ENCODE measurements around the gene ETV3.

Gene ETV3

DNA sequence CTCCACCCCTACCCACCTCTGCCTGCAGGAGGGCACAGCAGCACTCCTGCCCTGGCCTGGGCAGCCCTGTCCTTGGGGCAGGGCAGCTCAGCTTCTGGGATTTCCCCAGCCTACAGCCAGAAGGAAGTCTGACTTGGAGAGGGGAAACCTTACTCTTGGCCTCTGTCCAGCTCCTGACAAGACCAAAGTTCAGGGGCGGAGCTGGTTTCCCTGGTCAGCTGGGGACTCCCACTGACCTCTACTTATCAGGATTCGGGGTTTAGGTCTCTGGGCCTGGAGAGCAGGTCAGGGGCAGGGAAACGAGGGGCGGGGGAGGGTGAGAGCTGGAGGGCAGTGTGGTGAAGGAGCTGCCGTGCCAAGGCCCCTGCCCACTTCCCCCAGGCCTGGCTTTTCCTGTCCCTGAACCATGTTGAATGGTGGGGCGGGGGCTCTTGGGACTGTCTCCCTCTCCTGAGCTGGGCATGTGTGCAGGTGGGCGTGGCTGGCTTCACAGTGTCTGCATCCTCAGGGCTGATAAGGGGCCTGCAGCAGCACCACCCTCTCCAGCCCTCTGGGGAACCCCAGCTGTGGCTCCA lies 16.8 kb upstream of the ETV3 start:
- in situ Hi-C loops (cut with MboI; ENCODE audit: low pct_unique_long_range_greater_than_20kb, low sequenced_read_pairs, unreplicated experiment): no loop called here
- TF ChIP-seq, protein P1, sequence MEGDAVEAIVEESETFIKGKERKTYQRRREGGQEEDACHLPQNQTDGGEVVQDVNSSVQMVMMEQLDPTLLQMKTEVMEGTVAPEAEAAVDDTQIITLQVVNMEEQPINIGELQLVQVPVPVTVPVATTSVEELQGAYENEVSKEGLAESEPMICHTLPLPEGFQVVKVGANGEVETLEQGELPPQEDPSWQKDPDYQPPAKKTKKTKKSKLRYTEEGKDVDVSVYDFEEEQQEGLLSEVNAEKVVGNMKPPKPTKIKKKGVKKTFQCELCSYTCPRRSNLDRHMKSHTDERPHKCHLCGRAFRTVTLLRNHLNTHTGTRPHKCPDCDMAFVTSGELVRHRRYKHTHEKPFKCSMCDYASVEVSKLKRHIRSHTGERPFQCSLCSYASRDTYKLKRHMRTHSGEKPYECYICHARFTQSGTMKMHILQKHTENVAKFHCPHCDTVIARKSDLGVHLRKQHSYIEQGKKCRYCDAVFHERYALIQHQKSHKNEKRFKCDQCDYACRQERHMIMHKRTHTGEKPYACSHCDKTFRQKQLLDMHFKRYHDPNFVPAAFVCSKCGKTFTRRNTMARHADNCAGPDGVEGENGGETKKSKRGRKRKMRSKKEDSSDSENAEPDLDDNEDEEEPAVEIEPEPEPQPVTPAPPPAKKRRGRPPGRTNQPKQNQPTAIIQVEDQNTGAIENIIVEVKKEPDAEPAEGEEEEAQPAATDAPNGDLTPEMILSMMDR (IDR thresholded peaks at IDR 0.05; ENCODE audit: extremely low read depth, insufficient read depth, missing control alignments): no peak
- DNase-seq (ENCODE audit: low spot score): no peak

DNA sequence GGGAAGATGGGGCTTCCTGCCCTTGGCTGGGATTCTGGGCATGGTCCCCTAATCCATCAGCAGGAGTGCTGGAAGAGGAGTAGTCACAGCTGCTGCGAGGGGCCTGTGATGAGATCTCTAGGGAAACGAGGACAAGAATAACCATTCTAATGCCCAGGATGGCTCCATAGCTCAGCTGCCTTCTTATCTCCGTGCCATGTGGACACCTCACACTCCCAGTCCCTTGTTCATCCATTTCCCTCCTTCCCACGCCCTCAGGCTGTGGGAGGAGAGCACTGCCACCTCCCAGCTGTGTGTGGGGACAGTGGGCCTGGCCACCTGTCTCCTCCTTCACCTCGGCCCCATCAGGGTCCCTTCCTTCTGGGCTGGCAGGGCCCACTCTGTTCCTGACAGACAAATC lies 16.1 kb upstream of the ETV3 start:
- TF ChIP-seq, protein P1 (IDR thresholded peaks at IDR 0.05; ENCODE audit: extremely low read depth, insufficient read depth, missing control alignments): no peak
- DNase-seq (ENCODE audit: low spot score): no peak
- in situ Hi-C loops (cut with MboI; ENCODE audit: low pct_unique_long_range_greater_than_20kb, low sequenced_read_pairs, unreplicated experiment): no loop called here

GRCh38 chr1:157153746-157154145 lies 15.6 kb upstream of the ETV3 start:
- no peak for DNase-seq (ENCODE audit: low spot score)
- TF ChIP-seq, protein P1 (IDR thresholded peaks at IDR 0.05; ENCODE audit: extremely low read depth, insufficient read depth, missing control alignments): no peak
- in situ Hi-C loops (cut with MboI; ENCODE audit: low pct_unique_long_range_greater_than_20kb, low sequenced_read_pairs, unreplicated experiment): no loop called here

DNA sequence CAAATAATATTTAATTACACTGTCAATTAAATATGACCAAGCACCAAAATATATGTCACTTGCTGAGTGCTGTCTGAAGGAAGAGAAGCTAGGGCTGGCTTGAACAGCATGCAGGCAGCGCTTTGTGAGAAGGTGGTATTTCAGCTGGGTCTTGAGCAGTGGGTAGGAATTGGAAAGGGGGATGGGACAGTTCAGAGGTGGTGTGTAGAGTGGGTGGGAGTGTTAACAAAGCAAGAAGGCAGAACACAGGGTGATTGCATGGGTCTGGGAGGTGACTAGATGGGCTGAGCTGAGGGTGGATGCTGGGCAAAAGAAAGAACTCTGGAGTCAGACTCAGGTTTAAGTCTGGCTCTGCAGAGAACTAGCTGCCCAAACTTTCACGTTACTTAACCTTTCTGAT lies 14.3 kb upstream of the ETV3 start:
- in situ Hi-C loops (cut with MboI; ENCODE audit: low pct_unique_long_range_greater_than_20kb, low sequenced_read_pairs, unreplicated experiment): no loop called here
- TF ChIP-seq, protein P1 (IDR thresholded peaks at IDR 0.05; ENCODE audit: extremely low read depth, insufficient read depth, missing control alignments): no peak
- no peak for DNase-seq (ENCODE audit: low spot score)

- TF ChIP-seq, protein P1 (IDR thresholded peaks at IDR 0.05; ENCODE audit: extremely low read depth, insufficient read depth, missing control alignments): no peak
- DNase-seq (ENCODE audit: low spot score): no peak
- in situ Hi-C loops (cut with MboI; ENCODE audit: low pct_unique_long_range_greater_than_20kb, low sequenced_read_pairs, unreplicated experiment): no loop called here
Observed at GRCh38 chr1:157151506-157151905, 13.3 kb upstream of the ETV3 start.

- TF ChIP-seq, protein P1 (IDR thresholded peaks at IDR 0.05; ENCODE audit: extremely low read depth, insufficient read depth, missing control alignments): no peak
- in situ Hi-C loops (cut with MboI; ENCODE audit: low pct_unique_long_range_greater_than_20kb, low sequenced_read_pairs, unreplicated experiment): no loop called here
- DNase-seq (ENCODE audit: low spot score): no peak
Observed at GRCh38 chr1:157151073-157151472, 12.9 kb upstream of the ETV3 start.

- TF ChIP-seq, protein P1 (IDR thresholded peaks at IDR 0.05; ENCODE audit: extremely low read depth, insufficient read depth, missing control alignments): no peak
- no peak for DNase-seq (ENCODE audit: low spot score)
- in situ Hi-C loops (cut with MboI; ENCODE audit: low pct_unique_long_range_greater_than_20kb, low sequenced_read_pairs, unreplicated experiment): no loop called here
Observed at GRCh38 chr1:157150631-157151030, 12.4 kb upstream of the ETV3 start.

Data from GM13977 (cell line).